ENCODE results near the gene DCAF11. TPM values are rescaled to one million over a fixed set of nuclear protein-coding genes. Genes with fewer than 3 reads are reported as not detected.

Gene DCAF11
- total and polyA plus RNA-seq, 2 of the 13 experiments (the other 11 are each of a cell fraction or from before 2014, with no cell fraction given) = 150 to 257 TPM

GRCh38 chr14:24141097-24141880, 26.7 kb downstream of the DCAF11 start, which contains the start of gene EMC9 (continued):
- no peak for TF ChIP-seq ZNF329 (CRISPR knock-in tag; IDR thresholded peaks at IDR 0.05; ENCODE audit: low read depth)
- no peak for TF ChIP-seq SYNCRIP (IDR thresholded peaks at IDR 0.05; ENCODE audit: insufficient read depth, low read depth, low read length)
- no peak for TF ChIP-seq SMARCE1 (IDR thresholded peaks at IDR 0.05; ENCODE audit: borderline replicate concordance)
- TF ChIP-seq MAZ (IDR thresholded peaks at IDR 0.05; ENCODE audit: borderline replicate concordance, low read depth, low read length) = peak; percentile 61; the same call in 1 of the 2 replicates
- peak; percentile 95 for TF ChIP-seq MAZ (CRISPR knock-in tag; IDR thresholded peaks at IDR 0.05; ENCODE audit: low read depth)
- TF ChIP-seq ZBED4 (CRISPR knock-in tag; IDR thresholded peaks at IDR 0.05; ENCODE audit: borderline replicate concordance) = peak; percentile 99
- TF ChIP-seq MYPOP (CRISPR knock-in tag; IDR thresholded peaks at IDR 0.05) = no peak
- TF ChIP-seq DNMT1 (CRISPR knock-in tag; IDR thresholded peaks at IDR 0.05) = peak; percentile 95
- TF ChIP-seq MTF1 (CRISPR knock-in tag; IDR thresholded peaks at IDR 0.05) = 0 out of 2 replicates have a peak, but pooled peaks have one; percentile 29
- peak; percentile 72 for TF ChIP-seq TFDP1 (CRISPR knock-in tag; IDR thresholded peaks at IDR 0.05; ENCODE audit: borderline replicate concordance)
- peak; percentile 97; the same call in 1 of the 2 replicates for TF ChIP-seq ZNF577 (CRISPR knock-in tag; IDR thresholded peaks at IDR 0.05; ENCODE audit: borderline replicate concordance, low read depth)
- 0 out of 4 replicates have a peak, but pooled peaks of 1 of the 2 experiments have one; percentile 51 for TF ChIP-seq ATF4 (CRISPR knock-in tag; IDR thresholded peaks at IDR 0.05)
- peak; percentile 66; the same call in 1 of the 2 replicates for TF ChIP-seq ZNF33B (CRISPR knock-in tag; IDR thresholded peaks at IDR 0.05)
- TF ChIP-seq E2F5 (CRISPR knock-in tag; conservative IDR thresholded peaks at IDR 0.05) = peak; percentile 88
- peak; percentile 95 for TF ChIP-seq ZNF614 (CRISPR knock-in tag; IDR thresholded peaks at IDR 0.05; ENCODE audit: borderline replicate concordance)
- TF ChIP-seq PAWR (CRISPR knock-in tag; IDR thresholded peaks at IDR 0.05; ENCODE audit: borderline replicate concordance) = peak; percentile 27; the same call in 1 of the 2 replicates
- TF ChIP-seq ZBTB42 (CRISPR knock-in tag; IDR thresholded peaks at IDR 0.05) = peak; percentile 97
- TF ChIP-seq ZNF350 (CRISPR knock-in tag; IDR thresholded peaks at IDR 0.05; ENCODE audit: borderline replicate concordance, low read depth) = peak; percentile 99
- TF ChIP-seq SP2 (CRISPR knock-in tag; IDR thresholded peaks at IDR 0.05) = no peak
- TF ChIP-seq MXI1 (IDR thresholded peaks at IDR 0.05; ENCODE audit: borderline replicate concordance, low read depth, low read length) = peak; percentile 97; the same call in 1 of the 3 replicates
